BE2C (cell line): ENCODE measurements around the gene ITGA4.

Source experiments
- DNase-seq: peaks from one replicate; pipeline ENCODE4 v3.0.0-alpha.2; 2020
- H3K27me3 ChIP-seq: fragments of 250-450 bp; sonication (Bioruptor Pico); 2 replicates; pipeline ENCODE4 v1.5.1; 2020; ENCODE audit warnings: mild to moderate bottlenecking
- H3K36me3 ChIP-seq: fragments of 250-450 bp; sonication (Bioruptor Pico); 2 replicates; pipeline ENCODE4 v1.5.1; 2020; ENCODE audit warnings: mild to moderate bottlenecking
- H3K4me1 ChIP-seq: fragments of 250-450 bp; sonication (Bioruptor Pico); 2 replicates; pipeline ENCODE4 v1.5.1; 2020
- H3K4me3 ChIP-seq: 2 replicates; pipeline ENCODE4 v1.5.1; 2011; ENCODE audit warnings: low read depth, low read length
- H3K9me3 ChIP-seq: fragments of 250-450 bp; sonication (Bioruptor Pico); 2 replicates; pipeline ENCODE4 v1.5.1; 2020
- CTCF ChIP-seq: IDR thresholded peaks from 2 replicates; pipeline ENCODE4 v1.5.1; 2012; ENCODE audit warnings: mild to moderate bottlenecking, low read depth, low read length

ITGA4 gene

DNA sequence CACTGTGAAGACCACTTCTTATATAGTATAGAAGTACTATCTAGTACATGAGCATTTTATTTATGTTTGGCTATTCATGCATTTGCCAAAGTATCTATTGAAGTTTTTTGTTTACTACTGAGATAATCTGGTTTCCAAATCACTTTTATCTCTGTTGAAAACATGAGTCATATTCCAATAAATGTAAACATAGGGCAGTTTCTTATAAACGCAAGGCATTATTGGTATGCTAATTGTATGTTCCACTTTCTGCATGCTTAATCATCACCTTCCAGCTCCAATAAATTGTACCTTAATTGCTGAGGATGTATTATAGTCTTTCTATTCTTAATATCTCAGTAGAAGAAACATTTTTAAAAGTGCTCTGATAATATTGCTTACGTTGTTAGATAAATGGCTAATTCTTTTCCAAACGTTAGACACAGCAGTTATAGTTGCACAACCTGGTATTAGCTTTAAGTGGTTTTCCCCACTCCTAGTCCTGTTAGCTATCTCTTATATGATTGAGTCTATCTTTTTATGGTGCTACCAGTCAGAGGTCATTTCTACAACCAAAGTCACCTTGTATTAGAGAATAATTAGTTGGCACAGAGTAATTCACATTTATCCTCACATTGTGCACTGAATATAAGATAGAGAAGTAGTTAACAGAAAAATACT is 17.2 kb downstream of the ITGA4 start:
- H3K4me1 ChIP-seq: no peaks in the 10 kb centered on the region
- H3K27me3 ChIP-seq: no peaks in the 10 kb centered on the region
- no peak for TF ChIP-seq CTCF
- no peaks in the 10 kb centered on the region for H3K9me3 ChIP-seq
- DNase-seq: no peak
- H3K36me3 ChIP-seq: no peaks in the 10 kb centered on the region
- no peak overlapping the region for H3K4me3 ChIP-seq

DNA sequence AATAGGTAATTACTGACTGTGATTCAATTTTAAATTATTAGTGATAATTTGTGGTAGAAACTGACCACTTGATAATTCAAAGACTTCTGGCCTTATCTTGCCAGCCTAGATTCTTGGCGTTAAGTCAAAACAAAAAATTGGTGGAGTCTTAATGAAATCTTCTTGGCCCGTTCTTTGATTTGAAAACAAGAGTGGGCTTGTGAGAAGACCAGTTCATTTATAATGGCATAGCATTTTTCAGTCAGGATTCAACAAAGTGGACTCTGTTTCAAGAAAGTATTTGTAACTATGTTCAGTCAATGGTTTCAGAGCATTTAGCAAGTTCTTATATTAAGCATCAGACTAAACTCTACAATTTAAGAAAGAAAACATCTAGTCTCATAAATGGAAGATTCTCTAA is 26.0 kb downstream of the ITGA4 start:
- DNase-seq: no peak
- no peaks in the 10 kb centered on the region for H3K27me3 ChIP-seq
- H3K4me3 ChIP-seq: no peak overlapping the region
- TF ChIP-seq CTCF: no peak
- no peaks in the 10 kb centered on the region for H3K36me3 ChIP-seq
- H3K9me3 ChIP-seq: no peaks in the 10 kb centered on the region
- no peaks in the 10 kb centered on the region for H3K4me1 ChIP-seq

DNA sequence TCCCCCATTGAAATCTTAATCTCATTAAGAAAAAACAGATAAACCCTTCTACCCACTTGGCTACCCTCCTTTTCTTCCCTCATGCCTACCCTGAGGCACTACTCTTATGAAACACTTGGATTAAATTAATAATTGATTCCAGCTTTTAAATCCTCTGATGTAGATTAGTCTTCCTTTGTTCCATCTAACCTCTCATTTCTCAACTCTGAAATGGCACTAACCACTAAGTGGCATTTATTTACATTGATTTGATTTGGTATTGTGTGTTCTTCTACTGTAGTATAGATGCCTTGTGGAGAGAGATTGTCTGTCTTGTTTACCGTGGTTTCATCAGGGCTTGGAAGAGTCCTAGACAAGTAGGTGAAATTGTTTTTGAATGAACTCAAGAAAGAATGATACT is 26.7 kb downstream of the ITGA4 start:
- no peaks in the 10 kb centered on the region for H3K27me3 ChIP-seq
- no peaks in the 10 kb centered on the region for H3K9me3 ChIP-seq
- no peaks in the 10 kb centered on the region for H3K4me1 ChIP-seq
- no peak for TF ChIP-seq CTCF
- H3K36me3 ChIP-seq: no peaks in the 10 kb centered on the region
- no peak overlapping the region for H3K4me3 ChIP-seq
- no peak for DNase-seq

DNA sequence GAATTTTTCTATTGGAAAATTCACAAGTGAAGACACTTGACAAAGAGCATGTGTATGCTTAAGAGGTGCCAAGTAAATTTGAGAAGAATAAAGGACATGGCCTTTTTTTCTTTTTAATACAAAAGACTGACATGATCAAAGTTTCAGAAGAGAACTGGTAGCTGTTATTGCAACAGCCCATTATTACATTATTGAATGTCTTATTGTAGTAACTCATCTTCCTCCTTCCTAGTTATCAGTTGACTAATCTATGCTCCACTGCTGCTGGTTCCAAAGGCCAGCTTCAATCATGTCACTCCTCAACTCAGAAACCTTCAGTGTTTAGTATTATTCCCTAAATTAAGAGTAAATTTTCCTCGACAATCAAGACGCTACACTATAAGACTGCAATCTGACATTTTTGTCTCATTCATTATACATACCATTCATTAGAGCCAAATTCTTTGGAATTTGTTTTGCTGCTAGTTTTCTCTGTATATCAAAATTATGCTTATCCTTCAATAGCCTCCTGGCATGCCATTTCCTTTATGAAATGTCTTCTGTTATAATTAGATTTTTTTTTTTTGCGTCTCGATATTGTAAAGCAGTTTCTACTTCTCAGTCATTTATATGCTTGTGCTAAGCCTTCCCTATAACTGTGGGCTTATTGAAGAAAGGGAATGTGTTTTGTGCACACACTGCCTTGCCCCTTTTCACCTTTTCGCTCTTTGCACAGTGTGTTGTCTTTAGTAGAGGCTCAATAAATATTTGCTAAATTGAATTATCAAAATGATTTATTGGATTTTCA is 27.9 kb downstream of the ITGA4 start:
- Histone ChIP-seq H3K4me1 (no peaks in the 10 kb centered on the region), H3K4me3 (no peak overlapping the region), H3K36me3 (no peaks in the 10 kb centered on the region), H3K9me3 (no peaks in the 10 kb centered on the region), H3K27me3 (no peaks in the 10 kb centered on the region)
- DNase-seq: no peak
- TF ChIP-seq CTCF: no peak

DNA sequence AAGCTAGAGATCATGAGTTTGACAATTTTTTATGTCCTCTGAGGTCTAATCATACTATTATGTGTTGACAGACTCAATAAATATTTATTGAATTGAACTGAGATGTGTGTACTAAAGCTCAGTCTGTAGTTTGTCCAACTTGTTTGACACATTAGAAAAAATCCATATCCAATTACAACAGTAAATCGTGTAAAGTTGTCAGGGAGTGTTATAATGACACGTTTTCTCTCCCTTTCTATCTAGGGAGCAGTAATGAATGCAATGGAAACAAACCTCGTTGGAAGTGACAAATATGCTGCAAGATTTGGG is 28.4 kb downstream of the ITGA4 start:
- no peaks in the 10 kb centered on the region for H3K36me3 ChIP-seq
- H3K4me1 ChIP-seq: no peaks in the 10 kb centered on the region
- no peaks in the 10 kb centered on the region for H3K9me3 ChIP-seq
- H3K27me3 ChIP-seq: no peaks in the 10 kb centered on the region
- no peak for DNase-seq
- H3K4me3 ChIP-seq: no peak overlapping the region
- TF ChIP-seq CTCF: no peak

GRCh38 chr2:181499231-181499630 is 42.0 kb downstream of the ITGA4 start:
- no peak for DNase-seq
- no peaks in the 10 kb centered on the region for H3K4me1 ChIP-seq
- no peak overlapping the region for H3K4me3 ChIP-seq
- H3K9me3 ChIP-seq: no peaks in the 10 kb centered on the region
- H3K36me3 ChIP-seq: no peaks in the 10 kb centered on the region
- no peak for TF ChIP-seq CTCF
- H3K27me3 ChIP-seq: no peaks in the 10 kb centered on the region
